ENCODE results near the gene GCHFR.

The GCHFR gene

GRCh38 chr15:40775740-40776536 lies 12.1 kb downstream of the GCHFR start:
- no peak for DNase-seq (ENCODE audit: low spot score)

GRCh38 chr15:40776537-40777141 lies 12.8 kb downstream of the GCHFR start:
- DNase-seq (ENCODE audit: low spot score): no peak

DNA sequence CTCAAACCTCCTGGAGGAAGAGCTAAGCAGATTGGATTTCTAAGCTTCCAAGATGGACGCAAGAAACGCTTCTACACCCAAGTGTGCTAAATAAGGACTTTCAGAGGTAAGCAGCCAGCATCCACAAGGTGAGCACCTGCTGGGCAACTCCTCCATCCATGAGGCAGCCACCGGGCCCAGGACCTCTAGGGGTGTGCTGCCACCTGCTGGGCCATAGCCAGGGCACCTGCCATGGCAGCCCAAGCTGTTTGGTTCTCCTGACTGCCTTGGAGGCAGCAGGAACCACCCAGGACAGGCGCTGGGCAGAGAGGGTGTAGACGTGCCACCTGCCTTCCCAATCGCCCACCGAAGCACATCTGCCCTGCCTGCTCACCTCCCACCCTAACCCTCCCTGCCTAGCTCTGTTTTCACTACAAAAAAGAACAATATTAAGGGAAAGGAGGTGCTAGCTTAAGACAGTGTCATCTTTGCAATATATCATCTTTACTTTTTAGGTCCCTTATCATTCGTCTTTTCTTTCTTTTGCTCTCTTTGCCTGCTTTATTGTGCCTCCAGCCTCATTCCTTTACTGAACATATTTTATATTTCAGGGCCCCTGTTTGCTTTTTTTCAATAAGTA lies 18.9 kb downstream of the GCHFR start:
- no peak for DNase-seq (ENCODE audit: low spot score)

- no peak for DNase-seq (ENCODE audit: low spot score)
These were observed 21.3 kb downstream of the GCHFR start for GRCh38 chr15:40785164-40785563.

GRCh38 chr15:40785814-40786213 lies 21.9 kb downstream of the GCHFR start:
- DNase-seq (ENCODE audit: low spot score): no peak

- DNase-seq (ENCODE audit: low spot score): no peak
These were observed 23.5 kb downstream of the GCHFR start for GRCh38 chr15:40787344-40787841.

DNA sequence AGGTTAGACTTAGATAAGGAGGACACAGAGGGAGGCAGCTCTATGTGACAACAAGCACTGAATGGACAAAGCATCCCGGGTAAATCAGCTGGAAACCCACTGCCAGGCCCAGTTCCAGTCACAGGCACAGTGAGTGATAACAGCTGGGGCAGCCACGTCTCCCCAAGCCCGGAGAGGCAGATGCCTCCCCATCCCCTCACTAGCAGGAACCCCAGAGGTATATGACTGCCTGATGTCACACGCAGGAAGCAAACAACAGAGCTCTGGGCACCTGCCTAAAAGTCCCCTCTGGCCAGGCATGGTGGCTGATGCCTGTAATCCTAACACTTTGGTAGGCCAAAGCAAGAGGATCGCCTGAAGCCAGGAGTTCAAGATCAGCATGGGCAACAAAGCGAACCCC lies 24.1 kb downstream of the GCHFR start:
- DNase-seq (ENCODE audit: low spot score): no peak

GRCh38 chr15:40789119-40789518 lies 25.3 kb downstream of the GCHFR start:
- no peak for DNase-seq (ENCODE audit: low spot score)

- no peak for DNase-seq (ENCODE audit: low spot score)
These were observed 26.1 kb downstream of the GCHFR start for GRCh38 chr15:40789999-40790398.

DNA sequence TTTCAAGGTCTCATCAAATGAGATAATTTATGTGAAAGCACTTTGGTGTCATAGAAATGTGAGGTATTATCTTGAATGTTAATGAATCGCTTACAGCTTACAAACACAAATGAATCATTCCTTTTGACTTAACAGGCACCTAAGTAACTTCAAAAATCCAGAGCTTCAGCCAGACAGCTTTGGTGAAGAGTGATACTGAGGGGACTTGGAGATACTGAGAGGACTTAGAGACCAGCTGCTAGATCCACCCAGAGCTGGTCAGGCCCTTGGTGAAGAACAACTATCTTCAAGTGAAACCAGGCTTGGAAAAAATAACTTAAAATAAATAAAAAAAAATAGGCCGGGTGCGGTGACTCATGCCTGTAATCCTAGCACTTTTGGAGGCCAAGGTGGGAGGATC lies 26.9 kb downstream of the GCHFR start:
- no peak for DNase-seq (ENCODE audit: low spot score)

DNA sequence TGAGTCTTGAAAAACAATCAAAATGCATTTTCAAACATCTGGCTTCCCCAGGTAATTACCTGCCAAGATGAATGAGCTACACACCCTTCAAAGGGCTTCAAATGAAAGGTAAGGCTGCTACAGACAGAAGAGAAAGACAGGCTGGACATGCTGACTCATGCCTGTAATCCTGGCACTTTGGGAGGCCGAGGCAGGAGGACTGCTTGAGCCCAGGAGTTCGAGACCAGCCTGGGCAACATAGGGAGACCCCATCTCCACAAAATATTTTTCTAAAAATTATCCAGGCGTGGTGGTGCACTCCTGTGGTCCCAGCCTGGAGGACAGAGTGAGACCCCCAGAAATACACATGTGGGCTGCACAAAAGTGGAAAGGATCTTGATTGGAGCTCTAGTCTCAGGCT lies 28.5 kb downstream of the GCHFR start:
- no peak for DNase-seq (ENCODE audit: low spot score)

DNA sequence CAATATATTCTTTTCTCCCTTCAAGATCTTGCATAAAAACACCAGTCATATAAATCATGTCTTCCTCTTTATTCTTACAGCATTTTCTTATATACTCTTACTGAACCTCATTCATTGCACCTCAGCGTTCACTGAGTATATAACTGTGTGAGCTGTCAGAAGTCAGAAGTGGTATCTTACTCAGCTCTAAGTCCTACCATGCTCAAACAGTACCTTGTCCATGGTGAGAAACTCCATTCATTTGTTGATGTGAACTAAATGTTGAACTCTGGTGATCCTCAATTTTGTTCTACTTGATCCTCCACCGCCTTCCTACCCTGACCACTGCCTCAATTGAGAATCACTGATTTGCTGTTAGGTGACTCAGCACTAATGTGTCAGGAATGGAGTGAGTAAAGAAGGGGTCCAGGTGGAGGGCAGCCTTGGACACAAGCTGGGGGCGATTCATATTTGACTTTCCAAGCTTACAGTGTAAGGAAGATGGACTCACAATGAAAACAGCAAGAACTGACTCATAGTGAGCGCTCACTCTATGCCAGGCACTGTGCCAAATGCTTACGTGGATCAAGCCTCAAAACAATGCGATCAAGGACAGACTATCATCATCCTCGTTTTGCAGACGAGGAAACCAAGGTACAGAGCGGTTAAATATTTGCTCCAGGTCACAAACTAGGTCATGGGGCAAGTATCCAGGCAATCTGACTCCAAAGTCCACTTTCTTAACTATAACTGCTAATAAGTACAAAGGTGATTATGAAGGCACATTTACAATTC lies 29.5 kb downstream of the GCHFR start:
- DNase-seq (ENCODE audit: low spot score): no peak

DNA sequence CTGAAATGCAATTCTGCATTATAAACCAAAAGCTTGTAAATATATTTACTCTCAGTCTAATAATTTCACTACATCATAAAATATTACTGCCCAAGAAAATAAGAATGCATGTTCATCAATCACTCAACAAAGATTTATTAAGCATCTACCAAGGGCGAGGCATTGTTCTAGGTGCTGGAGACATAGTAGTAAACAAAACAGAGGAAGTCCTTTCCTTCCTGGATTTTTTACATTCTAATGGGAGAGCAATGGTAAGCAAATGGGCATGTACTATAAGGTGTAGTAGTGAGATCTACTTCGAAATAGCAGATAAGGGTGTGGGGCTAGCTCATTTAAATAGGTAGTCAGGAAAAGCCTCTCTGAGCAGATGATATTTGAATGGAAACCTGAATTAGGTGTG lies 32.2 kb downstream of the GCHFR start:
- no peak for DNase-seq (ENCODE audit: low spot score)

GRCh38 chr15:40796512-40796911 lies 32.6 kb downstream of the GCHFR start:
- no peak for DNase-seq (ENCODE audit: low spot score)

DNA sequence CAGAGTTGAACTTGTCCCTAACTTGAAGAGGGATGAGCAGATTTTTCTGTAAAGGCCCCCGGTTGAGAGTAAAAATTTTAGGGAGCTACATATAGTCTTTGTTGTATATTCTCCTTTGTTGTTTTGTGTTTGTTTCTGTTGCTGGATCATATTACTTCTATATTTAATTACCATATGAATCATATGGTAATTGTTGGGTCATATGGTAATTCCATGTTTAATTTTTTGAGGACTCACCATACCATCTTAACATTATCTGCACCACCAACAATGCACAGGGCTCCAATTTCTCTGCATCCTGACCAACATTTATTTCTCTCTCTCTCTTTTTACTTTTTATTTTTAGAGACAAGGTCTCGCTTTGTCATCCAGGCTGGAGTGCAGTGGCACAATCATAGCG lies 35.7 kb downstream of the GCHFR start:
- no peak for DNase-seq (ENCODE audit: low spot score)

GRCh38 chr15:40803076-40803475 lies 39.2 kb downstream of the GCHFR start:
- no peak for DNase-seq (ENCODE audit: low spot score)

DNA sequence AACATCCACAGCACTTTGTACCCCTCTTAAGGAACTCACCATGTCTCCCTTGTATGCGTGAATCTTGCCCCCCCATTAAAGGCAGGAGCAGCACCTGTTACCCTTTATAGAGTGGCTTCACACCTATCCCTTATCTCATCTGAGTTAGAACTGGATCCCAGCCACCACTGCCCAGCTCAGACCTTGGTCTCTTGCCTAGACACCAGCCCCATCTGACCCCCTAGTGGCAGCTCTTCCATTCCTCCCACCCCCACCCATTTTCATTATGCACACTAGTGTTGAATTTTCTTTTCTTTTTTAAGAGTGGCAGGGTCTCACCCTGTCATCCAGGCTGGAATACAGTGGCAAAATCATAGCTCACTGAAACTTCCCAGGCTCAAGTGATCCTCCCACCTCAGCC lies 39.8 kb downstream of the GCHFR start:
- no peak for DNase-seq (ENCODE audit: low spot score)

- no peak for DNase-seq (ENCODE audit: low spot score)
These were observed 42.8 kb downstream of the GCHFR start for GRCh38 chr15:40806672-40807027.

GRCh38 chr15:40807028-40807887 lies 43.4 kb downstream of the GCHFR start, which contains the start of the genes DNAJC17 and ZFYVE19:
Gene DNAJC17, minus strand, starts transcription at chr15:40807473. Its CDS starts 27 bp downstream, at chr15:40807446.
Gene ZFYVE19, plus strand, starts transcription at chr15:40807089. Its CDS starts 501 bp downstream, at chr15:40807590.
- peak; percentile 99 for DNase-seq (ENCODE audit: low spot score)

DNA sequence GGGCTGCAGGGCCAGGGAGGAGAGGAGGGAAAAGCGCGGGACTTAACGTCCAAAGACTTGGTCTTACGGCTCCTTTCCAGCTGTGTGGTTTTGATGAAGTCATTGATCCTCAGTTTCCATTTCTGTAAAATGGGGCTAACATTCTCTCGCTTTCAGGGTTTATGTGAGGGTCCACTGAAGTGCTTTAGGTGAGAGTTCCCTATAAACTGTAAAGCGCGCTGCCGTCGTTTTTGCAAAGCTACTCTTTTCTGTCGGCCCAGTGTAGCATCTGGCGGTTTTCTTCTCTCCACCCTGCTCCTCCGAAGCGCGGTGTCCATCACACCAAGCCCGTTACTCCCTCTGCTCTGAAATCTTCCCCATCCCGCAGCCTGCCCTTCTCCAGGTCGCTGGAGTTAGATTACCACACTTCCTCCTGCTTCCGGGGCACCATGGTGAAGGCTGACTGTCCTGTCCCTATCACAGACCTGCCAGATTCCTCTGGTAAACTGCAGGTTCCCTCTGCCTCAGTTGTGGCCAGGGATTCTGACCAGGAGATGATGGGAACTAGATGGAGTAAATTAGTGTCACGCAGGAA lies 44.1 kb downstream of the GCHFR start:
- no peak for DNase-seq (ENCODE audit: low spot score)

Data from pons (tissue), 1 donor.